Colonic mucosa (tissue), 4 donors: Measurements from ENCODE around the gene HOXD8. TPM values are rescaled to one million over a fixed set of nuclear protein-coding genes. Genes with fewer than 3 reads are reported as not detected.

Experiments
- DNase-seq: peaks from one replicate; pipeline ENCODE4 v3.0.0-alpha.2; 2020
- H3K27ac ChIP-seq: fragments of 200-600 bp; one replicate; pipeline ENCODE4 v1.8.0; 2021
- H3K27me3 ChIP-seq: fragments of 200-600 bp; one replicate; pipeline ENCODE4 v1.8.0; 2021
- H3K36me3 ChIP-seq: fragments of 200-600 bp; one replicate; pipeline ENCODE4 v1.8.0; 2021
- H3K4me1 ChIP-seq: fragments of 200-600 bp; one replicate; pipeline ENCODE4 v1.8.0; 2021; ENCODE audit warnings: mild to moderate bottlenecking
- H3K4me3 ChIP-seq: fragments of 200-600 bp; one replicate; pipeline ENCODE4 v1.8.0; 2021
- H3K9ac ChIP-seq, 2 donors: one replicate each; pipeline ENCODE4 v1.7.0; 2013; ENCODE audit warnings: control low read depth in 2 of 2, low read depth in 2 of 2, low read length in 2 of 2
- H3K9me3 ChIP-seq: fragments of 200-600 bp; one replicate; pipeline ENCODE4 v1.8.0; 2021
- intact Hi-C: fragments of 100-400 bp; cut with DNase I; formaldehyde crosslinking; loops from one replicate; pipeline ENCODE4 v1.14.1; 2022
- total RNA-seq, 2 donors: library from RNA; stranded (reverse); fragmentation: NEBNext Ultra II Directional in 1 of 2; extraction: Animal tissue kit (Norgen Biotek cat#: 25700) in 1 of 2; gene quantifications; one replicate each; pipeline ENCODE4 v1.2.1, GENCODE V29; 2021
- TF ChIP-seq, protein P1 (sequence below): fragments of 200-600 bp; IDR thresholded peaks from one replicate; pipeline ENCODE4 v1.8.0; 2022; ENCODE audit warnings: antibody characterized with exemption, mild to moderate bottlenecking
- donor health status: healthy.
- donor health status: DM: no; HTN: no; CAD: no.
- donor health status: DM: no; HTN: no; CAD: no.

HOXD8 gene
- total RNA-seq, 2 donors from 2014 or later, result 3.1 to 4.6 TPM

DNA sequence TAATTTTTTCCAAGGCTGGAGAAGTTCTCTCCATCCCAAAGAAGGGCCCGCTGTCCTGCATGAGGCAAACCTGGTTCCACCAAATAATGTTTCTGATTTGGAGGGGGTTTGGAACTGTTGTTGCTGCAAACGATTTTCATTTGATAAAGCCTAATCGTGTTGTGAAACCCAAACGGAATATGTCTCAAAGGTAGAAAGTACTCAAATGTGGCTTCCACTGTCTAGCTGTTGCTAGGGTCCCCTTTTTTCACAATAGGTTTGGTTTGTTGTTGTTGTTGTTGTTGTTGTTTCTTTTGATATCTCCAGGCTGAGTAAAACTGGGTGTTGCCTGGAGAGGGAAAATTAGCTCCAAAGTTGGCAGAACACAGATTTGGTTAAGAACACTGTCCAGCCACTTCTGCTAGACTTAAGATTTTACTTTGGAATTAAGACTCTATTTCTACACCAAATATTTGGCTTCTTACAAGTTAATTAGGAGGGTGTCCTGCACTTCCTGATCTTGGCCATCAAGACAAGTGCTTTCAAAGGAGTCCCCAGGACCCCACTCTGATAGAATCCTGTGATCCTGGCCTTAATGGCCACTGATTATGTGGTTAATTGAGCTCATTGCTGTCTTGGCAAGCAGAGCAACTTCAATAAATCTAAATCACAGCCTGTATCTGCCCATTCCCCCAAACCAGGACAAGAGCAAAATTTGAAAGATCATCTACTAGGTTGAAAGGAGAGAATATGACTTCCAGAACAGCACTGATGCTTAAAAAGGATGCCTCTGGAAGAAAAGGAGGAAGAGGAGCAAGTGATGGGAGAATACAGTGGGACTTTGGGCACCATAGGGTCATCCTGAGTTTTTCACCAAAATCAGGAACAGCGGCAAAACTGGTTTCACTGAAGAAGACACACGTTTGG lies 40.3 kb upstream of the HOXD8 start:
- Histone ChIP-seq H3K4me3 (no peak overlapping the region), H3K4me1 (peaks cover 15% of the 10 kb centered on the region), H3K27ac (no peak overlapping the region), H3K36me3 (no peaks in the 10 kb centered on the region), H3K9ac (no peak overlapping the region), H3K27me3 (peaks cover 99% of the 10 kb centered on the region), H3K9me3 (no peaks in the 10 kb centered on the region)
- intact Hi-C loops, result loop anchor here (5.0 kb wide), 2 partner anchors 402 to 837 kb away; no protein-coding TSS in a partner anchor
- TF ChIP-seq, protein P1, sequence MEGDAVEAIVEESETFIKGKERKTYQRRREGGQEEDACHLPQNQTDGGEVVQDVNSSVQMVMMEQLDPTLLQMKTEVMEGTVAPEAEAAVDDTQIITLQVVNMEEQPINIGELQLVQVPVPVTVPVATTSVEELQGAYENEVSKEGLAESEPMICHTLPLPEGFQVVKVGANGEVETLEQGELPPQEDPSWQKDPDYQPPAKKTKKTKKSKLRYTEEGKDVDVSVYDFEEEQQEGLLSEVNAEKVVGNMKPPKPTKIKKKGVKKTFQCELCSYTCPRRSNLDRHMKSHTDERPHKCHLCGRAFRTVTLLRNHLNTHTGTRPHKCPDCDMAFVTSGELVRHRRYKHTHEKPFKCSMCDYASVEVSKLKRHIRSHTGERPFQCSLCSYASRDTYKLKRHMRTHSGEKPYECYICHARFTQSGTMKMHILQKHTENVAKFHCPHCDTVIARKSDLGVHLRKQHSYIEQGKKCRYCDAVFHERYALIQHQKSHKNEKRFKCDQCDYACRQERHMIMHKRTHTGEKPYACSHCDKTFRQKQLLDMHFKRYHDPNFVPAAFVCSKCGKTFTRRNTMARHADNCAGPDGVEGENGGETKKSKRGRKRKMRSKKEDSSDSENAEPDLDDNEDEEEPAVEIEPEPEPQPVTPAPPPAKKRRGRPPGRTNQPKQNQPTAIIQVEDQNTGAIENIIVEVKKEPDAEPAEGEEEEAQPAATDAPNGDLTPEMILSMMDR, result no peak
- no peak for DNase-seq

DNA sequence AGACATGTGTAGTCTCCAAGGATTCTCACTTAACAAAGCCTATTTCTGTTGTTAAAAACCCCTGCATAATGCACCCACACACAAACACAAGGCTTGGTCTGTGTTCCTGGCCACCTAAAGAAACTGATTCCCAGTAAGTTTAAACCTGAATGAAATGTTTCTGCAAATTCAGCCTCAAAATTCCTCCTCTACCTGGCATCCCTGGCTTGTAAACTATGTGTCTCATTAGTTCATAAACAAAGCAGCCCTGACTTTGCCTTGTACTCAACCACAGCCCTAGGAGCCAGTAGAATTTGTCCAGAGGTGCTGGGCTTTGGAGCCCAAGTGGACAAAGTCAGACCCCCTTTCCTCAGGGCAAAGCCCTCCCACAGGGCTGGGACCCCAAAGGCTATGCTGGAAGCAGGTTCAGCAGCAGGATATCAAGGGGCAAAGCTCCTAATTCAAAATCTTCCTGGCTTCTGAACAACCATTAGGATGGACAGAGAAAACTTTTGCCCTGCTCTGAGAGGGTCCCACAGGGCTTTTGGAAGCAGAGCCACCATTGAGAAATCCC lies 39.6 kb upstream of the HOXD8 start:
- intact Hi-C loops, result loop anchor here (2.0 to 5.0 kb wide), 3 partner anchors 403 to 838 kb away; no protein-coding TSS in a partner anchor
- Histone ChIP-seq H3K36me3 (no peaks in the 10 kb centered on the region), H3K9me3 (no peaks in the 10 kb centered on the region), H3K27me3 (peaks cover 99% of the 10 kb centered on the region), H3K4me1 (peaks cover 13% of the 10 kb centered on the region), H3K9ac (no peak overlapping the region), H3K27ac (no peak overlapping the region), H3K4me3 (no peak overlapping the region)
- DNase-seq, result no peak
- TF ChIP-seq, protein P1, result no peak

DNA sequence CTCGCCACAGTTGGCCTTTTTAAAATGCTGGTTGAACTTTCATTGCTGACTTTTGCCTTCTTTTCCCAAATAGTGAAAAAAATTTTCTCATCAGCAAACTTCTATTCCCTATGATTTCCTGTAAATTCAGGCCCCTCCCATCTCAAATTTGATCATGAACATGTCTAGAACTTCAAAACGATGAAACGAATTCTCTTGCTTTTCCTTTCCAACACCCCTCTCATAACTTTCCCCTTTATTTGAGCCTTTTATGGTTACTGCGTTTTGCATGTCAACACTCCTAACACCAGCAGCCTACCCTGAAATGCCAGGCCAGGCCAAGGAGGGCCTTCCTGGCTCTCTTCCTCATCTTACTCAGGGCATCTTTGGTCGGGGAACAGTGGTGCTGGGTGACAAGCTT lies 38.6 kb upstream of the HOXD8 start:
- DNase-seq, result no peak
- TF ChIP-seq, protein P1, result no peak
- H3K9ac ChIP-seq, result no peak overlapping the region
- no peak overlapping the region for H3K4me3 ChIP-seq
- H3K27me3 ChIP-seq, result peaks cover 99% of the 10 kb centered on the region
- peaks cover 8% of the 10 kb centered on the region for H3K4me1 ChIP-seq
- no peaks in the 10 kb centered on the region for H3K9me3 ChIP-seq
- H3K36me3 ChIP-seq, result no peaks in the 10 kb centered on the region
- intact Hi-C loops, result loop anchor here (2.0 kb wide), 1 partner anchor 724 kb away; no protein-coding TSS in a partner anchor
- no peak overlapping the region for H3K27ac ChIP-seq

DNA sequence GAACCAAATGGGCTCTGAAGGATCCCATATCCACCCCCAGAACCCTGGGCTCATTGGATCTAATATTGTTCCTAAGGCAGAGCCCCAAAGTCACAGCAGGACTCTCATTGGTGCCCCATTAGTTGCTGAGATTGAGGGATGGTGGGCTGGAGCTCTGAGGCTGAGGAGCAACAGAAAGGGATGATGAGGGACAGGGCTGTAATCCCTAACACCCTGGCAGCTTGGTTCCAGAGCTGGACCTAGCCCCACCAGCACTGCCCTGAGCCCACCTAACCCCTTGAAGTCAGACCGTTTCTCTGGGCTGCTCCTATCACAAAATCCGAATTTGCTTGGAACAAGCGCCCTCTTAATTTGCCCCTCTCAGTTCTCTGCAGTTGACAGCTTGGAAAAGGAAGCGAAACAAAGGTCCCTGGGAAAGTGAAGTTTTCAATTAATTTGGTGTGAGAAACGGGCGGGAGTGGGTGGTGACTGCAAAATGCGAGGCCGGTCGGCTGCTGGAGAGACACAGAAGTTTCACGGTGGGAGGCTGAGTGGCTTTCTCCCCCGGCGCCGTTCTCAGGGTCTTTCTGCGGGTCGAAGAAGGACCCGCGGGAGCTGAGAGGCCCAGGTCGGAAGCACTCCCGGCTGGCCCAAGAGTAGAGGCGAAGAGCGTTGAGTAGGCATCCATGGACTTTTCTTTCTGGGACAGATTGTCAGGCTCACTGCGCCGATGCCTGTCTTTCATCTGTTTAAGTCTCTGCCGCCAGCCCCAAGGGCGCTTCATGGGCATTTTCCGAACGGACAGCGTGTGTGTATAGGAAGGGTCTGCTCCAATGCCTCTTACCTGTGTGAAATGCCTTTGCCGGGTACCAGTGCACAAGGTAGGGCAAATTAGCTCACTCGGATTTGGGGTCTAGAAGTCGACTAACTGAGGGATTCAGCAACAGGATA lies 37.9 kb upstream of the HOXD8 start:
- H3K9me3 ChIP-seq, result no peaks in the 10 kb centered on the region
- H3K27me3 ChIP-seq, result peaks cover 99% of the 10 kb centered on the region
- no peak for DNase-seq
- no peak overlapping the region for H3K4me3 ChIP-seq
- intact Hi-C loops, result loop anchor here (2.0 kb wide), 1 partner anchor 725 kb away; no protein-coding TSS in a partner anchor
- no peaks in the 10 kb centered on the region for H3K36me3 ChIP-seq
- TF ChIP-seq, protein P1, result no peak
- no peak overlapping the region for H3K9ac ChIP-seq
- H3K4me1 ChIP-seq, result peaks cover 8% of the 10 kb centered on the region
- no peak overlapping the region for H3K27ac ChIP-seq
